ENCODE results near the gene MCHR1.
"Not testable (repeated sequence)": the region's sequence is repeated elsewhere in the genome, so short reads cannot be mapped to it uniquely, and the experiment has no call there.

MCHR1 gene

DNA sequence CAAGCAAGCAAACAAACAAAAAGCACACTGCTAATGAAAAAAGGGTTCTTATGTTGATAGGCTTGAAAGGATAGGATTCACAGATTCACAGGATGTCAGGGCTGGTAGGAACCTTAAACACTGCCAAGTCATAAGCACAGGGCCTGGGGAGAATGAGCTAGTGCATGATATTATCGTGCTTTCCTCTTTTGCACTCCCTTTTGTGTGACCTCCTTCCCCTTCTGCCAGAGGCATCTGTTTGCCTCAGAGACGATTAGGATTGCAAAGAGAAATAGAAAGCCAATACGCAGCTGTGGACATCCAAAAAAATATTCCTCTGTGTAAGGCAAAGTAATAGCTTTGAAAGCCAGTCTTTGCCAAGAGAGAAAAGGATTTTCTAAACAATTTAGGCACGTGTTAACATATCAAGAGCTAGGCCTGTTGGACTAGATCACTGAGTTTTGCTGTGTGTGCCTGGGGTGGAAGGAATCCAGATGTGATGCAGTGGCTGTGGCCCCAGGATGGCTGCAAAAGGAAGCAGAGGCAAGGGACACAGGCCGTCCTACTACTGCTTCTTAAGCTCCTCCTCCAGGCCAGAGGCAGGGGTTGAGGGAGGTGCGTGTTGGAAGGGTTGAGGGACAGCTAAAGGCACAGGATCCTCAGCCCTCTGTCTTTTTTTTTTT lies 30.6 kb downstream of the MCHR1 start:
- Histone ChIP-seq H3K36me3 (ENCODE audit: control insufficient read depth, insufficient read depth, low read length) (no peaks in the 10 kb centered on the region), H3K4me1 (ENCODE audit: control insufficient read depth, insufficient read depth, low read length, poor library complexity, severe bottlenecking) (no peaks in the 10 kb centered on the region), H3K9me3 (ENCODE audit: control insufficient read depth, low read length) (no peaks in the 10 kb centered on the region), H3K4me3 (ENCODE audit: insufficient read depth, low read depth, low read length, poor library complexity, severe bottlenecking) (no peak overlapping the region), H3K27me3 (replicated peaks; ENCODE audit: control insufficient read depth, insufficient read depth, low read length, poor library complexity, severe bottlenecking) (no peaks in the 10 kb centered on the region), H3K27ac (ENCODE audit: insufficient read depth, low read length, poor library complexity, severe bottlenecking) (no peak overlapping the region)
- no peak for DNase-seq

DNA sequence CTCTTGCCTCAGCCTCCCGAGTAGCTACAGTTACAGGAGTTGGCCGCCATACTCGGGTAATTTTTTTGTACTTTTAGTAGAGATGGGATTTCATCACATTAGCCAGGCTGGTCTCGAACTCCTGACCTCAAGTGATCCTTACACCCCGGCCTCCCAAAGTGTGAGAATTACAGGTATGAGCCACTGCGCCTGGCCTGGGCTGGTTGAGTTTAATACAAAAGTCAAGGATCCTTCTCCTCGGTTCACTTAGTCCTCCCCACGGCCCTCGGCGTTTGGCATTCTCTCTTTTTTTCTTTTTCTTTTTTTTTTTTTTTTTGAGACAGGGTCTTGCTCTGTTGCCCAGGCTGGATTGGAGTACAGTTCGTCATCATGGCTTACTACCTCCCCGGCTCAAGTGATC lies 33.0 kb downstream of the MCHR1 start:
- H3K4me3 ChIP-seq (ENCODE audit: insufficient read depth, low read depth, low read length, poor library complexity, severe bottlenecking), result no peak overlapping the region
- H3K4me1 ChIP-seq (ENCODE audit: control insufficient read depth, insufficient read depth, low read length, poor library complexity, severe bottlenecking), result no peaks in the 10 kb centered on the region
- no peaks in the 10 kb centered on the region for H3K27me3 ChIP-seq (replicated peaks; ENCODE audit: control insufficient read depth, insufficient read depth, low read length, poor library complexity, severe bottlenecking)
- DNase-seq, result no peak
- H3K36me3 ChIP-seq (ENCODE audit: control insufficient read depth, insufficient read depth, low read length), result no peaks in the 10 kb centered on the region
- H3K27ac ChIP-seq (ENCODE audit: insufficient read depth, low read length, poor library complexity, severe bottlenecking), result no peak overlapping the region
- H3K9me3 ChIP-seq (ENCODE audit: control insufficient read depth, low read length), result no peaks in the 10 kb centered on the region

DNA sequence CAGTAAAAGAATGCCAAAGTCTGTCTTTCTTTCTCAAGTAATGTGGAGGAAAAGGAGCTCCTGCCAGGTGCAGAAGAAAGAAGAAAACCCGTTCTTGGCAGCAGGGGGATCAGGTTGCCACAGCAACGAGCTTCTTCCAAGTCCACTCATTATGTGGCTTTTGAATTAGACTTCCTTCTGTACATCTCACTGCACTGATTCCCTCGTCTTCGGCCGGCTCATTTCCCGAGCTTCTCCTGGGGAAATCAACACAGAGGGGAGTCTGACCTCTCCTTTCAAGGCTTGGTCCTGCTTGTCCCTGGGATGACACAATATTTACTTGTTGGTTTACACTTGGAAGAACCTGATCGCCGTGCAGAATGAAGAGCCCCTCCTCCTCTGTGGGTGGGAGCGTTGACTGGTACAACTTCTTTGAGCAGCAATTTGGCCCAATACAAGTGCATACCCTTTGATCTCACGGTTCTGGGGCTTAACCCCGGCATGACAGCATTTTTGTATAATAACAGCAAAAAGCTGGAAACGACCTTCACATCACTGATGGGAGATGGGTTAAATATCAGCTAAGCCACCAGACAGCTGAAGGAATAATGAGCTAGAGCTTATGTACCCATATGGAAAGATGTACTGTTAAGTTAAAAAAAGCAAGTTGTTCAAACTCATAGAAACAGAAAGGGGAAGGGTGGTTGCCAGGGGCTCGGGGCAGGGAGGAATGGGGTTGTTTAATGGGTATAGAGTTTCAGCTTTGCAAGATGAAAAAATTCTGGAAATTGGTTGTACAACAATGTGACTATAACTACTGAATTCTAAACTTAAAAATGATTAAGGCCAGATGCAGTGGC lies 35.4 kb downstream of the MCHR1 start:
- no peaks in the 10 kb centered on the region for H3K9me3 ChIP-seq (ENCODE audit: control insufficient read depth, low read length)
- no peak overlapping the region for H3K27ac ChIP-seq (ENCODE audit: insufficient read depth, low read length, poor library complexity, severe bottlenecking)
- no peaks in the 10 kb centered on the region for H3K36me3 ChIP-seq (ENCODE audit: control insufficient read depth, insufficient read depth, low read length)
- H3K27me3 ChIP-seq (replicated peaks; ENCODE audit: control insufficient read depth, insufficient read depth, low read length, poor library complexity, severe bottlenecking), result no peaks in the 10 kb centered on the region
- no peak for DNase-seq
- H3K4me1 ChIP-seq (ENCODE audit: control insufficient read depth, insufficient read depth, low read length, poor library complexity, severe bottlenecking), result no peaks in the 10 kb centered on the region
- no peak overlapping the region for H3K4me3 ChIP-seq (ENCODE audit: insufficient read depth, low read depth, low read length, poor library complexity, severe bottlenecking)

DNA sequence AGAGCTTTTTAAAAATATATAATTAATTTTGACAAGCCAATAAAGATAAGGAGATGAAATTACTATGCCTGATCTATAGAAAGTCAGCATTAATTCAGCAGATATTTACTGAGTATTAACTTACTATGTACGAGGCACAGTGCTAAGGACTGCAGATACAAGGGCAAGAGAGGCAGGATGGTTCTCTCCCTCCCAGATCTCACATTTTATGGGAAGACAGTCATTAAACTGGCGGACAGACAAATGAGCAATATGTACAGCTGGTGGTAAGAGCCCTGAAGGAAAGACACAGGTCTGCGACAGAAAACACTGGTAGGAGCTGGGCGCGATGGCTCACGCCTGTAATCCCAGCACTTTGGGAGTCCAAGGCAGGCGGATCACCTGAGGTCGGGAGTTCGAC lies 36.8 kb downstream of the MCHR1 start:
- Histone ChIP-seq H3K4me3 (ENCODE audit: insufficient read depth, low read depth, low read length, poor library complexity, severe bottlenecking) (no peak overlapping the region), H3K36me3 (ENCODE audit: control insufficient read depth, insufficient read depth, low read length) (no peaks in the 10 kb centered on the region), H3K27me3 (replicated peaks; ENCODE audit: control insufficient read depth, insufficient read depth, low read length, poor library complexity, severe bottlenecking) (no peaks in the 10 kb centered on the region), H3K4me1 (ENCODE audit: control insufficient read depth, insufficient read depth, low read length, poor library complexity, severe bottlenecking) (no peaks in the 10 kb centered on the region), H3K27ac (ENCODE audit: insufficient read depth, low read length, poor library complexity, severe bottlenecking) (no peak overlapping the region), H3K9me3 (ENCODE audit: control insufficient read depth, low read length) (no peaks in the 10 kb centered on the region)
- no peak for DNase-seq

DNA sequence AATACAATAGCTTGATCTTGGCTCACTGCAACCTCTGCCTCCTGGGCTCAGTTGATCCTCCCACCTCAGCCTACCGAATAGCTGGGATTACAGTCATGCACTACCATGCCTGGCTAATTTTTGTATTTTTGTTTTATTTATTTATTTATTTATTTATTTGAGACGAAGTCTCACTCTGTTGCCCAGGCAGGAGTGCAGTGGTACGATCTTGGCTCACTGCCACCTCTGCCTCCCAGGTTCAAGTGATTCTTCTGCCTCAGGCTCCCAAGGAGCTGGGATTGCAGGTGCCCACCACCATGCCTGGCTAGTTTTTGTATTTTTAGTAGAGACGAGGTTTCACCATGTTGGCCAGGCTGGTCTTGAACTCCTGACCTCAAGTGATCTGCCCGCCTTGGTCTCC lies 38.4 kb downstream of the MCHR1 start:
- not testable (repeated sequence) for H3K4me3 ChIP-seq (ENCODE audit: insufficient read depth, low read depth, low read length, poor library complexity, severe bottlenecking); DNase-seq; H3K27ac ChIP-seq (ENCODE audit: insufficient read depth, low read length, poor library complexity, severe bottlenecking); H3K9me3 ChIP-seq (ENCODE audit: control insufficient read depth, low read length); H3K36me3 ChIP-seq (ENCODE audit: control insufficient read depth, insufficient read depth, low read length); H3K27me3 ChIP-seq (replicated peaks; ENCODE audit: control insufficient read depth, insufficient read depth, low read length, poor library complexity, severe bottlenecking); H3K4me1 ChIP-seq (ENCODE audit: control insufficient read depth, insufficient read depth, low read length, poor library complexity, severe bottlenecking)

DNA sequence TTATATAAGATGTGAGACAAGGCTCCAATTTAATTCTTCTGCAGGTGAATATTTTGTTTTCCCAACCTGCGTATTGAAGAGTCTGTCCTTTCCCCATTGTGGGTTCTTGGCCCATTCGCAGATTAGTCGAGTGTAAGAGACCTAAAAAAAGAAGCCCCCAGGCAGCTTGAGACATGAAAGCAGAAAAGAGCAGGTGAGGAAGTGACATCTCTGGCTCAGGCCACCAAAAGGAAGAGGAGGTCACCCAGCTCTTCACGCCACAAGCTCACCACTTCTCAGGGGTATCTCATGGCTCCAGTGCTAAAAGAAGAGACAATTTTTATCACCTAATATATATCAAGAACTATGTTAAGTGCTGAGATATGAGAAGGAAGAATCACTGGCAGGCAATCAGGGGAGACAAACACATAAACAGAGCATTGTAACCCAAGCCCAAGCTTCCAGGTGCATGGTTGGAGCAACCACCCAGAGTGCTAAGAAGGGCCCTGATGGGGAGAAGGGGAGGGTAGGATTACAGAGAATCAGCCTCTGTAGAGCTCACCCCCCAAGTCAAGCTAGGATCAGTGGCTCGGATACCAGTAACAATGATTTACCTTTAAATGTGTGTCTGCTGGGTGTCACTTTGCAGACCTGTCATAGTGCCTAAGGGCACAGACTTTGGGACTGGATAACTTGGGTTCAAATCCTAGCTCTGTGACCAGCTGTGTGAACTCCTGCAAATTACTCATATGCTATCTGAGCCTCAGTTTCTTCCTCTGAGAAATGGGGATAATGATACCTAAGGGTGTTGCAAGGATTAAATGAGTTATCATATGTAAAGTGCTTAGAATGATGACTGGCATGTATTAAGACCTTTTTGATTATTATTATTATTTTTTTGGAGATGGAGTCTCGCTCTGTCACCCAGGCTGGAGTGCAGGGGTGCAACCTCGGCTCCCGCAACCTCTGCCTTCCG lies 39.2 kb downstream of the MCHR1 start:
- Histone ChIP-seq H3K9me3 (ENCODE audit: control insufficient read depth, low read length) (no peaks in the 10 kb centered on the region), H3K4me3 (ENCODE audit: insufficient read depth, low read depth, low read length, poor library complexity, severe bottlenecking) (no peak overlapping the region), H3K27ac (ENCODE audit: insufficient read depth, low read length, poor library complexity, severe bottlenecking) (no peak overlapping the region), H3K36me3 (ENCODE audit: control insufficient read depth, insufficient read depth, low read length) (no peaks in the 10 kb centered on the region), H3K27me3 (replicated peaks; ENCODE audit: control insufficient read depth, insufficient read depth, low read length, poor library complexity, severe bottlenecking) (no peaks in the 10 kb centered on the region), H3K4me1 (ENCODE audit: control insufficient read depth, insufficient read depth, low read length, poor library complexity, severe bottlenecking) (no peaks in the 10 kb centered on the region)
- DNase-seq, result no peak

DNA sequence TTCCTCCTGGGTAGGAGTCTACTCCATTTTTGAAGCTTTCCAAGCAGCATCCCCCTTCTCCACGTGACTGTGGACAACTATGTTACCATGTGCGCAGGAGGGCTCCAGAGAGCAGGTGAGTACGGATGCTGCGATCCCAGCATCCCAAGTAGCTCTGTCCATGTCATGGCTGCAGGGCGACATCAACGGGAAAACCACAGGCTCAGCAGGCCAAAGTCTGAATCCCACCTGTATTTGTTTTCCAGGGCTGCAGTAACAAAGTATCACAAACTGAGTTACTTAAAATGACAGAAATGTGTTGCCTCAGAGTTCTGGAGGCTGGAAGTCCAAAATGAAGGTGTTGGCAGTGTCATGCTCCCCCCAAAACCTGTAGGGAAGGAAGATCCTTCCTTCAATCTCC lies 40.3 kb downstream of the MCHR1 start:
- H3K4me3 ChIP-seq (ENCODE audit: insufficient read depth, low read depth, low read length, poor library complexity, severe bottlenecking), result no peak overlapping the region

DNA sequence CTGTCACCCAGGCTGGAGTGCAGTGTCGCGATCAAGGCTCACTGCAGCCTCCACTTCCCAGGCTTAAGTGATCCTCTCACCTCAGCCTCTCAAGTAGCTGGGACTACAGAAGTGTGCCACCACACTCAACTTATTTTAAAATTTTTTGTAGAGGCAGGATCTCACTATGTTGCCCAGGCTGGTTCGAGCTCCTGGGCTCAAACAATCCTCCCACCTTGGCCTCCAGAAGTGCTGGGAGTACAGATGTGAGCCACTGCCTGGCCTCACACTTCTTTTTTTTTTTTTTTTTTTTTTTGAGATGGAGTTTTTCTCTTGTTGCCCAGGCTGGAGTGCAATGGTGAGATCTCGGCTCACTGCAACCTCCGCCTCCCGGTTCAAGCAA lies 40.9 kb downstream of the MCHR1 start:
- not testable (repeated sequence) for H3K36me3 ChIP-seq (ENCODE audit: control insufficient read depth, insufficient read depth, low read length); H3K9me3 ChIP-seq (ENCODE audit: control insufficient read depth, low read length); H3K27me3 ChIP-seq (replicated peaks; ENCODE audit: control insufficient read depth, insufficient read depth, low read length, poor library complexity, severe bottlenecking); DNase-seq; H3K27ac ChIP-seq (ENCODE audit: insufficient read depth, low read length, poor library complexity, severe bottlenecking); H3K4me3 ChIP-seq (ENCODE audit: insufficient read depth, low read depth, low read length, poor library complexity, severe bottlenecking); H3K4me1 ChIP-seq (ENCODE audit: control insufficient read depth, insufficient read depth, low read length, poor library complexity, severe bottlenecking)

More for the DNA sequence above, 40.3 kb downstream of the MCHR1 start:
- H3K4me1 ChIP-seq (ENCODE audit: control insufficient read depth, insufficient read depth, low read length, poor library complexity, severe bottlenecking), result no peaks in the 10 kb centered on the region
- H3K27ac ChIP-seq (ENCODE audit: insufficient read depth, low read length, poor library complexity, severe bottlenecking), result no peak overlapping the region
- no peaks in the 10 kb centered on the region for H3K36me3 ChIP-seq (ENCODE audit: control insufficient read depth, insufficient read depth, low read length)
- no peaks in the 10 kb centered on the region for H3K9me3 ChIP-seq (ENCODE audit: control insufficient read depth, low read length)
- H3K27me3 ChIP-seq (replicated peaks; ENCODE audit: control insufficient read depth, insufficient read depth, low read length, poor library complexity, severe bottlenecking), result no peaks in the 10 kb centered on the region
- no peak for DNase-seq

DNA sequence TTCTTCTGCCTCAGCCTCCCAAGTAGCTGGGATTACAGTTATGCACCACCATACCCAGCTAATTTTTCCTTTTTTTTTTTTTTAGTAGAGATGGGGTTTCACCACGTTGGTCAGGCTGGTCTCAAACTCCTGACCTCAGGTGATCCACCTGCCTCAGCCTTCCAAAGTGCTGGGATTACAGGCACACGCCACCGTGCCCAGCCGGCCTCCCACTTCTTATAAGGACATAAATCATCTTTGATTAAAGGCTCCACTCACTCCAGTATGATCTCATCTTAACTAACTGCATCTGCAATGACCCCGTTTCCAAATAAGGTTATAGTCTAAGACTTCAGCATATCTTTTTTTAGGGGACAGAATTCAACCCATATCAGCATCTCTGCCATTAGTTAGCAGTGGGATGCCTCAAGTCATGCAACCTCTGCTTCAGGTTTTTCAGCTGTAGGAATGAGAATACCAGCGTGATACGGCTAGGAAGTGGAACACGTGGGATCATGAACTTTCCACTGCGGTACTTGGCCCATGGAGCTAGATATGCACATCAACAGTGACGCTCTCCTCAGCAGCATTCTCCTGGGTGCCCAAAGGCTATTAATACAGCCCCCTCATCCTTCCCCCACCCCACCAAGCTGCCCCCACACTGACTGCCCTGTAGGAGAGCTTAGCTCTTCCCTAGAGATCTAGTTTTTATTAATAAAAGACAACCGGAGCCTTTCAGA lies 41.4 kb downstream of the MCHR1 start:
- Histone ChIP-seq H3K4me1 (ENCODE audit: control insufficient read depth, insufficient read depth, low read length, poor library complexity, severe bottlenecking) (no peaks in the 10 kb centered on the region), H3K27me3 (replicated peaks; ENCODE audit: control insufficient read depth, insufficient read depth, low read length, poor library complexity, severe bottlenecking) (no peaks in the 10 kb centered on the region), H3K27ac (ENCODE audit: insufficient read depth, low read length, poor library complexity, severe bottlenecking) (no peak overlapping the region), H3K4me3 (ENCODE audit: insufficient read depth, low read depth, low read length, poor library complexity, severe bottlenecking) (no peak overlapping the region), H3K9me3 (ENCODE audit: control insufficient read depth, low read length) (no peaks in the 10 kb centered on the region), H3K36me3 (ENCODE audit: control insufficient read depth, insufficient read depth, low read length) (no peaks in the 10 kb centered on the region)
- DNase-seq, result no peak
